ENCODE data around the gene LONP2. TPM values are rescaled to one million over a fixed set of nuclear protein-coding genes. Genes with fewer than 3 reads are reported as not detected.

Gene LONP2, protein sequence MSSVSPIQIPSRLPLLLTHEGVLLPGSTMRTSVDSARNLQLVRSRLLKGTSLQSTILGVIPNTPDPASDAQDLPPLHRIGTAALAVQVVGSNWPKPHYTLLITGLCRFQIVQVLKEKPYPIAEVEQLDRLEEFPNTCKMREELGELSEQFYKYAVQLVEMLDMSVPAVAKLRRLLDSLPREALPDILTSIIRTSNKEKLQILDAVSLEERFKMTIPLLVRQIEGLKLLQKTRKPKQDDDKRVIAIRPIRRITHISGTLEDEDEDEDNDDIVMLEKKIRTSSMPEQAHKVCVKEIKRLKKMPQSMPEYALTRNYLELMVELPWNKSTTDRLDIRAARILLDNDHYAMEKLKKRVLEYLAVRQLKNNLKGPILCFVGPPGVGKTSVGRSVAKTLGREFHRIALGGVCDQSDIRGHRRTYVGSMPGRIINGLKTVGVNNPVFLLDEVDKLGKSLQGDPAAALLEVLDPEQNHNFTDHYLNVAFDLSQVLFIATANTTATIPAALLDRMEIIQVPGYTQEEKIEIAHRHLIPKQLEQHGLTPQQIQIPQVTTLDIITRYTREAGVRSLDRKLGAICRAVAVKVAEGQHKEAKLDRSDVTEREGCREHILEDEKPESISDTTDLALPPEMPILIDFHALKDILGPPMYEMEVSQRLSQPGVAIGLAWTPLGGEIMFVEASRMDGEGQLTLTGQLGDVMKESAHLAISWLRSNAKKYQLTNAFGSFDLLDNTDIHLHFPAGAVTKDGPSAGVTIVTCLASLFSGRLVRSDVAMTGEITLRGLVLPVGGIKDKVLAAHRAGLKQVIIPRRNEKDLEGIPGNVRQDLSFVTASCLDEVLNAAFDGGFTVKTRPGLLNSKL
- total RNA-seq = 34.9 and 36.7 TPM in 2 replicates

DNA sequence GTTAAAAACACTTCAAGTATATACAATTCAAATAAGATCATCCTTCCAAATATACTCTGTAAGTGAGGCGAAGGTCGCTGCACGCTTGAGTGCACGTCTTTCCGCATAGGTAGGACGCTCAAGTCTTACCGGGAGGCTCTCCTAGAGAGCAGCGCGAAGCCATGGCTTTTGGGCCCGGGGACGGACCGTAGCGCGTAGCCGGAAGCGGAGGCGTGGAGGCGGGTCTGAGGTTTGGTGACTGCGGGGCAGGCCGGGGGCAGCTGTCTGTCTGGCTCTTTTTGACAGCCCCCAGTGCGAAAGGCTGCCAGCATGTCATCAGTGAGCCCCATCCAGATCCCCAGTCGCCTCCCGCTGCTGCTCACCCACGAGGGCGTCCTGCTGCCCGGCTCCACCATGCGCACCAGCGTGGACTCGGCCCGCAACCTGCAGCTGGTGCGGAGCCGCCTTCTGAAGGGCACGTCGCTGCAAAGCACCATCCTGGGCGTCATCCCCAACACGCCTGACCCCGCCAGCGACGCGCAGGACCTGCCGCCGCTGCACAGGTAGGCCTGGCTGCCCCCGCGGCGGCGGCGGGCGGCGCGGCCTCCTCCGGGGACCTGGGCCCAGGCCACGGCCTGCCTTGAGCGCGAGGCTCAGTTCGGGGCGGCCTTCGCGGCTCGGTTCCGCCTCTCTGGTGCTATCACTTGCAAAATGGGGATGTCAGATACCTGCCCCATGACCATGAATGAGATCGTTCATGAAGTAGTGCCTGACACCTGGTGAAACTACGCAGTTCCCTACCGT lies at the start of gene LONP2:
Gene LONP2 (plus strand): TSS at position 221 of the 783 bp plus-strand sequence. CDS start 89 bp downstream, at position 310.

DNA sequence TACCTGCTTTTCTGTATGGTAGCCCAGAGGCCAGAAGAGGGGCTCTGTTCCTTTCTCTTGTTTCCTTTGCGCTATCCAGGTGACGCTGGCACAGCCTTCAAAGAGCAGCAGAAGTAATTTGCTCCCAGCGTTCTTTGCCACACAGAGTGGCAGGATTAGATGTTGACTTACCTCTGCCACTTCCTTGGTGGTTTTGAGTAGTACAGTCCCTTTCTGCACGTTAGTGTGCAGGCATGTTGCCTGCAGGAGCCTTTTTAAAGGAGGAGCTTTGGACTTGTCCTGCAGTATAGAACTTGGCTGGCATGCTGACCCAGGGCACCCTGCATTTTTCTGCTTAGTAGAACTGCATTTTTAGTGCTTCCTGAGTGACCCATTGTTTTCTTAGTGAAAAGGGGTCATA lies 3.2 kb downstream of the LONP2 start, which contains the start of gene ABCC11:
Gene ABCC11 (minus strand): TSS at position 229 of the 400 bp plus-strand sequence. CDS start 15,618 bp downstream, outside the sequence.

DNA sequence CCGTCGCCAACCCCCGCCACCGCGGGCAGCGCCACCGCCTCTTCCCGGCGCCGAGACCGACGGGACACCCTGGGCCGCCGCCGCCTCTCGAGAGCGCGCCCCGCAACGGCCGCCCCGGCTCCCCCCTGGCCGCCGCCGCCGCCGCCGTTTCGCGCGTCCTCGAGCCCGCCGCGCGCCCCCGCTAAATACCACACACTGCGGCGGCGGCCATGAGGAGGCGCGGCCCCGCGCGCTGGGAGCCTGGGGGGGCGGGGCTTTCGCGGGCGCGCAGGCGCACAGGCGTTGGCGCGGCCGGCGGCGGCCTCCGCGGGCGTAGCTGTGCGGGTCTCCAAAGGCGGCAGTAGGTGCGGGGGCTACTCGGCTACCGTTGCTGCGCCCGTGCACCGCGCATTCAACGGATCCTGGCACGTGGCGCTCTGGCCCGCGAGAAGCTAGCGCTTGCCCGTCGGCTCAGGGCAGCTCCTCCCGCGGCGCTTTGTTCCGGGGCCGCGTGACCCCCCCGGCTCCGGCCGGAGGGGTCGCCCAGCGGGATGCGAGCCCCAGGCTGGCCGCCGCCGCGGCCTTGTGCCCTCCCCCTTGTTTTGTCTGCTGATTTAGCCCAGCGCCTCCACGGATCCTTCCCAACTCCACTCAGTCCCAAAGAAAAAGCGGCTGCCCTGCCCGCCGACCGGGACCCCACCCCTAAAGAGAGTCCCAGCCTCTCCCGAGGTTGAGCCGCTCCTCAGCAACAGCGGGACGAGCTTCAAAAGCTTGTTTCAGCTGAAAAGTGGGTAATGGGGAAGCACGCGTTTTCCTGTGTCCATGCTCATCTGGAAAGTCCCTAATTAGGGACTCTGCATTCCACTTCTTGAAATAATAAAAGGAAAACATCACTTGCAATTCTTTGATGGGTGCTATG lies 141.4 kb downstream of the LONP2 start, which contains the start of gene SIAH1:
Gene SIAH1 (minus strand): TSS at position 161 of the 898 bp plus-strand sequence. CDS start 22,985 bp downstream, outside the sequence.

Other genes with a start within 250 kb of the LONP2 start
- not detected in 2 replicates for gene ABCC12, start 88.3 kb upstream of the LONP2 start, total RNA-seq
- gene ABCC11, start 3.2 kb downstream of the LONP2 start, total RNA-seq = not detected in 2 replicates
- gene SIAH1, start 141.1 kb downstream of the LONP2 start, total RNA-seq = 27.4 and 28.2 TPM in 2 replicates